ENCODE results near the gene FBXO36. TPM values are rescaled to one million over a fixed set of nuclear protein-coding genes. Genes with fewer than 3 reads are reported as not detected.
A peak's percentile ranks its signal among the peaks of the same experiment; 100 is the strongest.
"Not testable (repeated sequence)": the region's sequence is repeated elsewhere in the genome, so short reads cannot be mapped to it uniquely, and the experiment has no call there.

The FBXO36 gene
- total and polyA plus RNA-seq, 9 donors, result 2.2 to 3.2 (median 2.5) TPM

DNA sequence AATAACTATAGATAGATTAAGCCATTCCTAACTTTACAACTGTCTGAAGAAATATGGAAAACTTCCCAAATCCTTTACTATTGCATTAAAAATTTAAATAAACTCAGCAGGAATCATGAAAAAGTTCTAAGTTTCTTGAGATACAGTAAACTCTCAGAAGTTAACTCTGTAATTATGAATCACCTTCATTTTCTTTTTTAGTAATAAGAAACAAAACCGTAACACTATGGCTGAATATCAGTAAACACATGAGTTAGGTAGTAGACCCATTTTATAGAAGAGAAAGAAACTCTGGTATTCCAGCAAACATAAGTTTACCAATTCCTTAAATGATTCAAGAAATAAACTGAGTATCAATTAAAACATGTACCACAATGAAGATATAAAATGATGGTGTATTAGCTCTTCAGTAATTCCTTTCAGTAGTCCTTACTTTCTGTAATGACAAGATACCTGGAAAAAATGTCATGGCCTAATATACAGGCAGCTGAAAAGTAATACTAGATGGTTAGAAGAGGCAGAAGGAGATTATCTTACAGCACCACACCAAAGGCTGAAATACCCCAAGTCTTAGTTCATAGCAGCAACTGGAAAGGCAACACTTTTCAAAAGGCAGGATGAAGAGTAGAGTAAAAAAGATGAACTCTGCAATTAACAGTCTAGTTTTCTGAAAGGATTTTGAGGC is 12.0 kb upstream of the FBXO36 start:
- H3K9me3 ChIP-seq (replicated peaks; ENCODE audit: control insufficient read depth, low read depth, low read length), result no peaks in the 10 kb centered on the region
- H3K27ac ChIP-seq (ENCODE audit: low read length), result no peak overlapping the region
- H3K4me1 ChIP-seq (ENCODE audit: control insufficient read depth, insufficient read depth, low read length), result no peaks in the 10 kb centered on the region
- no peak overlapping the region for H3K4me3 ChIP-seq (ENCODE audit: low read length)
- H3K36me3 ChIP-seq (ENCODE audit: control insufficient read depth, insufficient read depth, low read length), result peaks cover 2% of the 10 kb centered on the region
- no CpG with 5 or more reads among the region's 1 CpG for WGBS (ENCODE audit: insufficient coverage)
- H3K27me3 ChIP-seq (ENCODE audit: control insufficient read depth, insufficient read depth, low read length), result no peaks in the 10 kb centered on the region
- peak; percentile 12 for DNase-seq

DNA sequence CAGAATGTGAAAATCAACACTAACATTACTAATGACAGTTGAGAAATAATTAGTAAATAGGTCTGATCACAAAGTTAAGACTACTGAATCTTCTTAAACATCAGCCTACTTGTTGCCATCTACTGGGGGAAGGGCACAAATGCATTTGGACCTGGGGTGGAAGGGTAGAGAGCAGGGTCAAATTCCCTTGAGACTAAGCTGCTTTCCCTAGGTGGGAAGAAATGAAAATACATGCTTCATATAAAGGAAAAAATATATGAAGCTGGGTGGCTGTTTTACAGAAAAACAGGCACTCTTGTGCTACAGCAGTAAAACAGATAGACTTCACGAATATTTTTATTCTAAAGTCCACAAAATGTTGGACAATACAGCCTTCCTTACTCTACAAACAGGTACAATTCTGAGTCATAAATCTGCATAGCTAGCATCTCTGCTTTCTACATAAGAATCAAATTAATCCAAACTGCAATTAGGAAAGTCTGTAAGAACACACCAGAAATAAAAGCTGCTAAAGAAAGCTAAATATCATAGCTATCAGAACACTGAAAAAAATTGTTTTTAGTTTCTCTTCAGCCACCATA is 11.4 kb upstream of the FBXO36 start:
- Histone ChIP-seq H3K27ac (ENCODE audit: low read length) (no peak overlapping the region), H3K4me1 (ENCODE audit: control insufficient read depth, insufficient read depth, low read length) (no peaks in the 10 kb centered on the region), H3K27me3 (ENCODE audit: control insufficient read depth, insufficient read depth, low read length) (no peaks in the 10 kb centered on the region), H3K36me3 (ENCODE audit: control insufficient read depth, insufficient read depth, low read length) (peaks cover 2% of the 10 kb centered on the region), H3K4me3 (ENCODE audit: low read length) (no peak overlapping the region), H3K9me3 (replicated peaks; ENCODE audit: control insufficient read depth, low read depth, low read length) (no peaks in the 10 kb centered on the region)
- DNase-seq, result peak; percentile 9
- WGBS (ENCODE audit: insufficient coverage), result no CpG with 5 or more reads among the region's 1 CpG

DNA sequence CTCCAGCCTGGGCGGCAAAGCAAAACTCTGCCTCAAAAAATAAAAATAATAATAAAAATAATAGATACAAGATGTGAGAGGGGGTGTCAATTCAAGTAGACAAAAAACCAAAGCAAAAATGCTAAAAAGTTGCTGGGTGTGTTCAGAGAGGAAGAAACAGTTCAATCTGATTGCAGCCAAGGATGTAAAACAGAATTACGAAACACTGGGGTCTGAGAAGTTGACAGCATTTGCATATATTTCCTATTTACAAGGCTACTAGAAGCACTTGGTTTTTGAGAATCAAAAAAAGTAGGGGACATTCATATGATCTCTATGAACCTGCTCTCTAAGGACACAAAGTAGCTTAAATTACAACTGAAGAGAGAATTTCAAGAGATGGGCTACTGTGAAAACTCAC is 8.1 kb upstream of the FBXO36 start:
- H3K9me3 ChIP-seq (replicated peaks; ENCODE audit: control insufficient read depth, low read depth, low read length), result no peaks in the 10 kb centered on the region
- H3K27me3 ChIP-seq (ENCODE audit: control insufficient read depth, insufficient read depth, low read length), result no peaks in the 10 kb centered on the region
- no peak for DNase-seq
- no peak overlapping the region for H3K4me3 ChIP-seq (ENCODE audit: low read length)
- no peaks in the 10 kb centered on the region for H3K4me1 ChIP-seq (ENCODE audit: control insufficient read depth, insufficient read depth, low read length)
- no peak overlapping the region for H3K27ac ChIP-seq (ENCODE audit: low read length)
- no CpG with 5 or more reads among the region's 2 CpGs for WGBS (ENCODE audit: insufficient coverage)
- H3K36me3 ChIP-seq (ENCODE audit: control insufficient read depth, insufficient read depth, low read length), result peaks cover 7% of the 10 kb centered on the region

DNA sequence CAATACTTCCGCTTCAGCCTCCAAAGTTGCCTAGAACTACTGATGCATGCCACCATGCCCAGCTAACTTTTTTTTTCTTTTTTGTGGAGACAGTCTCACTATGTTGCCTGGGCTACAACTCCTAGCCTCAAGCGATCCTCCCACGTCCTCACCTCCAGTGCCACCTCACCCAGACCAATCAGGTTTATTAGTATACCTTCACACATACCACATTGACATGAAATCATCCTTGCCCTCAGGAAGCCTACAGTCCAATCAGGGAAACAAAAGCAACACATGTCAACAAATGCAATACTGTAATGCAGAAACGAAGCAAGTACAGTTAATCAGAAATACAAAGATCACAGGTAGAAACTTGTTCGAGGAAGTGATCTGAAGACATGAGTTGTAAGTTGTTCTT is 4.5 kb upstream of the FBXO36 start:
- DNase-seq, result no peak
- Histone ChIP-seq H3K4me3 (ENCODE audit: low read length) (no peak overlapping the region), H3K9me3 (replicated peaks; ENCODE audit: control insufficient read depth, low read depth, low read length) (no peaks in the 10 kb centered on the region), H3K36me3 (ENCODE audit: control insufficient read depth, insufficient read depth, low read length) (peaks cover 7% of the 10 kb centered on the region), H3K27me3 (ENCODE audit: control insufficient read depth, insufficient read depth, low read length) (no peaks in the 10 kb centered on the region), H3K4me1 (ENCODE audit: control insufficient read depth, insufficient read depth, low read length) (peaks cover 4% of the 10 kb centered on the region), H3K27ac (ENCODE audit: low read length) (no peak overlapping the region)
- 98% methylated on average over 3 of the region's 5 CpGs for WGBS (ENCODE audit: insufficient coverage)

DNA sequence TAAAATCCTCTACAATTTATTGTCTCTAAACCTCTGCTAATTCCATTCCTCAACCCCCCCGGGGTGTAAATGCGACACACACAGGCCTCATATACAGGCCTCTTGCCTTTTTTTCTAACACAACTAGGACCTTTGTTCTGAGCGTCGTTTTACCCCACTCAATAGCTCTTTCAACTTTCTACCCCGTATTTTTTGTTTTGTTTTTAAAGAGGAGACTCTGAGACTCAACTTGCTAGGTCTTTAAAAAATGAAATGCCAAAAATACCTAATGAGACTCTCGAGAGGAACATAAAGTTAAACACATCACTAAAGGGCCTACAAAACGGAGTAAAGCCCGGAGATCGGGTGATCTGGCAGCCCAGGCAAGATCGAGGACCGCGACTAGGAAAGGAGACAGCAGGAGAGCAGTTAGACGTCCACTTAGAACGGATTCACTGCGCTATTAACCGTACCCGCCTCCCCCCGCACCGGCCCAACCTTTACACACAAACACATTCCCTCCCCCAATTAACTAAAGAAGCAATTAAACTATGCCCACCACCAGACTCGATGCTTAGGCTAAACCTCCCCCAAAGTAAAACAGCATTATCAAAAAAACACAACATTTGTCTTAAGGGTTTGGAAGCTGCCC is 2.2 kb upstream of the FBXO36 start:
- no peaks in the 10 kb centered on the region for H3K27me3 ChIP-seq (ENCODE audit: control insufficient read depth, insufficient read depth, low read length)
- H3K4me1 ChIP-seq (ENCODE audit: control insufficient read depth, insufficient read depth, low read length), result peaks cover 8% of the 10 kb centered on the region
- peak overlapping the region; percentile 95 for H3K27ac ChIP-seq (ENCODE audit: low read length)
- peak overlapping the region; percentile 96 for H3K4me3 ChIP-seq (ENCODE audit: low read length)
- no peaks in the 10 kb centered on the region for H3K9me3 ChIP-seq (replicated peaks; ENCODE audit: control insufficient read depth, low read depth, low read length)
- WGBS (ENCODE audit: insufficient coverage), result 2% methylated on average over 16 of the region's 20 CpGs
- peaks cover 7% of the 10 kb centered on the region for H3K36me3 ChIP-seq (ENCODE audit: control insufficient read depth, insufficient read depth, low read length)
- DNase-seq, result peak; percentile 23

DNA sequence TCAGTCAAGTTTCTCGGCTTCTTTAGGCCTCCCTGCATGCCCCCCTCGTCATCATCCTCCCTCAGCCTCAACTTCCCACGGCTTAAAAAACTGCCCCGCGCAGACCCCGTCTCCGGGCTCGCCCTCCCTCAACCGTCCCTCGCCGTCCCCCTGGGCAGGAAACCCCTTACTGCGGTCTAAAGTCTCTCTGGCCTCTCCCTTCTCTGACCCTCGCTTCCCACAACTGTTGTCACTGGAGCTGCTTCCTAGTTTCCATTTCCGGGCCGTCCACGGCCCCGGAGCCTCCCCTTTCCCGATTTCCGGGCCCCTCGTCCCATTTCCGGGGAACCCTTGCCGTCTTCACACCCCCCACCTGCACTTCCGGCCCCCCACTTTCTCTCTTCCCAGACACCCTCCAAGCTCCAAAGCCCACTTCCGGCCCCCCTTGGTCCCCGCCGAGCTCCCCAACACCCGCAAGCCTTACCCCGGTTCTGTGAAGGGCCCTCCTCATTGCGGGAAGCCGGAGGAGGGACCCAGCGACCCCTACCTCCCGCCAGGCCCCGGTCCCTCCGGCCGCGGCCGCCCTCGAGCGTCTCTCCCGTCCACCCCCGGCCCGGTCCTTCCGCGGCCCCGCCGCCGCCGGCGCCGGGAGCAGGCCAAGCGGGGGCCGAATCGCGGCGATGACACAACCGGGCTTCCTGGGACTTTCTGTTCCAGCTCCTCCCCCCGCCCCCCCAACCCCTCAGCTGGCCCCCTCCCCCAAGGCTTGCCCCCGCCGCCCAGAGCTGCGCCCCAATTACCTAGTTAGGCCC is 1.0 kb upstream of the FBXO36 start:
- Histone ChIP-seq H3K9me3 (replicated peaks; ENCODE audit: control insufficient read depth, low read depth, low read length) (no peaks in the 10 kb centered on the region), H3K27ac (ENCODE audit: low read length) (peak overlapping the region; percentile 95), H3K4me3 (ENCODE audit: low read length) (peak overlapping the region; percentile 96), H3K4me1 (ENCODE audit: control insufficient read depth, insufficient read depth, low read length) (peaks cover 8% of the 10 kb centered on the region), H3K36me3 (ENCODE audit: control insufficient read depth, insufficient read depth, low read length) (peaks cover 7% of the 10 kb centered on the region), H3K27me3 (ENCODE audit: control insufficient read depth, insufficient read depth, low read length) (no peaks in the 10 kb centered on the region)
- 0% methylated on average over 41 of the region's 60 CpGs for WGBS (ENCODE audit: insufficient coverage)
- peak; percentile 89 for DNase-seq

DNA sequence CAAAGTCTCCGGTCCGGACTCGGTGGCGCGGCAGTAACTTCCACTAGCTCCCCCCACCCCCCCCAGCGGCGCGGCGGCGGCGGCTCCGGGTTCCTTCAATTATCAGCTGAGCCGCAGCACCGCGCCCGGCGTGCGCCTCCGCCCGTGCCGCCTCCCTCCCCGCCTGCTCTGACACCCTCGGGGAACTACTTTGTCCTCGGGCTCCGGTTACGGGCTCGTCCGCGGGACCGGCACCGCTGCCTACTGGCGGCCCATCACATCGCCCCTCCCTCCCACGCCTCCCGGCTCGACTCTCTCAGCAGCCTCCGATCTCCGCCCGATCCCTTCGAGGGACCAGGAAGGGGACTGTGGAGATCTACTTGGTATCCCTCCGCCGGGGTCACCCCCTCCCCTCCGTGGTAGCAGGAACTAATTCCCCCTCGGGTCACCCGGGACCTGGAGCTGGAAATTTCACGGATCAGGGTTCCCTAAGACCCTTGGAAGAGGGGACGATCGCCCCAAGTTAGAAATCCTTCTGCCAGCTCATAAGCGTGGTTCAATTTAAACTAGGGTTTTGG is 333 bp upstream of the FBXO36 start, which contains the start of gene TRIP12:
Gene TRIP12 (minus strand): TSS at position 118 of the 557 bp plus-strand sequence. CDS start 41,930 bp downstream, outside the sequence.
- under 1% methylated on average over 48 of the region's 49 CpGs for WGBS (ENCODE audit: insufficient coverage)
- H3K36me3 ChIP-seq (ENCODE audit: control insufficient read depth, insufficient read depth, low read length), result peaks cover 7% of the 10 kb centered on the region
- no peaks in the 10 kb centered on the region for H3K27me3 ChIP-seq (ENCODE audit: control insufficient read depth, insufficient read depth, low read length)
- H3K4me3 ChIP-seq (ENCODE audit: low read length), result peak within 1 kb of the TSS; percentile 96
- no peaks in the 10 kb centered on the region for H3K9me3 ChIP-seq (replicated peaks; ENCODE audit: control insufficient read depth, low read depth, low read length)
- peaks cover 8% of the 10 kb centered on the region for H3K4me1 ChIP-seq (ENCODE audit: control insufficient read depth, insufficient read depth, low read length)
- peak within 1 kb of the TSS; percentile 95 for H3K27ac ChIP-seq (ENCODE audit: low read length)
- peak; percentile 99 for DNase-seq

DNA sequence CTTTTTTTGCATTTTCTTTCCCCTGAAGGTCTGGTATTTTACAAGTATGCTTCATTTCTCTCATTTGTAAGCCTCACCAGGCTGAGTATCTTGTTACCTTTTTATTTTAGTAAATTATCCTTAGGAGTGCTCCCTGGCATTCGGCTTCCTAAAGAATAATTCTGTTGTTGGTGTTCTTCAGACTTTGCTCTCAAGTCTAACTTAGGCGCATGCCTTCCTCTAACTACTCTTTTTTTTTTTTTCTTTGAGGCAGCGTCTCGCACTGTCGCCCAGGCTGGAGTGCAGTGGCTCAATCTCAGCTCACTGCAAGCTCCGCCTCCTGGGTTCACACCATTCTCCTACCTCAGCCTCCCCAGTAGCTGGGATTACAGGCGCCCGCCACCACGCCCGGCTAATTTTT is 2.2 kb downstream of the FBXO36 start:
- H3K27ac ChIP-seq (ENCODE audit: low read length); H3K9me3 ChIP-seq (replicated peaks; ENCODE audit: control insufficient read depth, low read depth, low read length); H3K4me1 ChIP-seq (ENCODE audit: control insufficient read depth, insufficient read depth, low read length); H3K27me3 ChIP-seq (ENCODE audit: control insufficient read depth, insufficient read depth, low read length); DNase-seq; H3K36me3 ChIP-seq (ENCODE audit: control insufficient read depth, insufficient read depth, low read length); H3K4me3 ChIP-seq (ENCODE audit: low read length): not testable (repeated sequence)
- no CpG with 5 or more reads among the region's 10 CpGs for WGBS (ENCODE audit: insufficient coverage)

DNA sequence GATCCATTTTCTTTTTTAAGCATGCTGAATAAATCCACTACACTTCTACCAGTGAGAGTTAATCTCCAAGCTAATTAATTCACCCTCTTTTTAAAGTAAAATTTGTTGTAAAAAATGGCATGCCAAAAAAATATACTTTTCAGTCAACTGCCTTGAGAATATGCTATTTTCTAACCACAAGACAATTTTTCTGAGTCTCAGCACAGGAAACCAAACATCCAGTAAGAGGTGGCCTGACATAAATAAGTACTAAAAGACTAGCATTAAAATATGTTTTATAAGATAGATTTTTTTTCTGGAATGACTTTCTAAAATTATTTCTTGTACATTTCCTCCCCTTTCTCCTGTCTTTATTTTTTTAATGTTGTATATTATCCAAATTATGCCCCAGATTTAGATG is 2.9 kb downstream of the FBXO36 start:
- H3K36me3 ChIP-seq (ENCODE audit: control insufficient read depth, insufficient read depth, low read length), result no peaks in the 10 kb centered on the region
- DNase-seq, result no peak
- H3K27me3 ChIP-seq (ENCODE audit: control insufficient read depth, insufficient read depth, low read length), result no peaks in the 10 kb centered on the region
- no peaks in the 10 kb centered on the region for H3K9me3 ChIP-seq (replicated peaks; ENCODE audit: control insufficient read depth, low read depth, low read length)
- H3K4me1 ChIP-seq (ENCODE audit: control insufficient read depth, insufficient read depth, low read length), result peaks cover 6% of the 10 kb centered on the region
- no peak overlapping the region for H3K27ac ChIP-seq (ENCODE audit: low read length)
- H3K4me3 ChIP-seq (ENCODE audit: low read length), result no peak overlapping the region

Measured in muscle of leg (tissue), 11 donors.